Measurements from ENCODE around the gene PAM. TPM values are rescaled to one million over a fixed set of nuclear protein-coding genes. Genes with fewer than 3 reads are reported as not detected.

Gene PAM
- total RNA-seq, 1 experiment from 2014 or later = 190 TPM

- no TSS peak for BruUV-seq (replicated peaks)
- no peaks in the 10 kb centered on the region for H3K36me3 ChIP-seq (ENCODE audit: insufficient read depth, low read length, poor library complexity, severe bottlenecking)
- no peaks in the 10 kb centered on the region for H3K9me3 ChIP-seq (ENCODE audit: low read depth, low read length, poor library complexity, severe bottlenecking)
- H3K4me1 ChIP-seq (ENCODE audit: insufficient read depth, low read length, poor library complexity, severe bottlenecking) = peaks cover 35% of the 10 kb centered on the region
- intact Hi-C loops (cut with micrococcal nuclease; ENCODE audit: unreplicated experiment) = no loop called here
- no peak overlapping the region for H3K4me3 ChIP-seq (ENCODE audit: low read depth, low read length, poor library complexity, severe bottlenecking)
- no peaks in the 10 kb centered on the region for H3K27me3 ChIP-seq (replicated peaks; ENCODE audit: insufficient read depth, low read depth, low read length, poor library complexity)
- DNase-seq (ENCODE audit: low spot score) = peak; percentile 43
- CTCF ChIA-PET = interaction anchor here (0.6 kb wide), 1 partner anchor 12 kb away, joined by 3 read pairs; no protein-coding TSS in a partner anchor
- POLR2A ChIA-PET (ENCODE audit: low non-redundant PET) = no interaction called here
- no peak overlapping the region for H3K27ac ChIP-seq (ENCODE audit: low read depth, low read length, poor library complexity, severe bottlenecking)
- TF ChIP-seq EZH2 (IDR thresholded peaks at IDR 0.05; ENCODE audit: borderline replicate concordance, low read depth, low read length, poor library complexity, severe bottlenecking) (no peak), CTCF (conservative IDR thresholded peaks at IDR 0.05; ENCODE audit: low read depth, low read length) (peak; percentile 39)
These were observed 64.5 kb downstream of the PAM start for GRCh38 chr5:102819634-102820033.

GRCh38 chr5:102823441-102823874 is 68.4 kb downstream of the PAM start:
- H3K4me3 ChIP-seq (ENCODE audit: low read depth, low read length, poor library complexity, severe bottlenecking) = no peak overlapping the region
- intact Hi-C loops (cut with micrococcal nuclease; ENCODE audit: unreplicated experiment) = no loop called here
- H3K27ac ChIP-seq (ENCODE audit: low read depth, low read length, poor library complexity, severe bottlenecking) = peak overlapping the region; percentile 19
- BruUV-seq (replicated peaks) = no TSS peak
- H3K9me3 ChIP-seq (ENCODE audit: low read depth, low read length, poor library complexity, severe bottlenecking) = no peaks in the 10 kb centered on the region
- H3K36me3 ChIP-seq (ENCODE audit: insufficient read depth, low read length, poor library complexity, severe bottlenecking) = no peaks in the 10 kb centered on the region
- POLR2A ChIA-PET (ENCODE audit: low non-redundant PET) = no interaction called here
- CTCF ChIA-PET = no interaction called here
- TF ChIP-seq CTCF (conservative IDR thresholded peaks at IDR 0.05; ENCODE audit: low read depth, low read length) = no peak
- DNase-seq (ENCODE audit: low spot score) = peak; percentile 50
- no peaks in the 10 kb centered on the region for H3K27me3 ChIP-seq (replicated peaks; ENCODE audit: insufficient read depth, low read depth, low read length, poor library complexity)
- peaks cover 26% of the 10 kb centered on the region for H3K4me1 ChIP-seq (ENCODE audit: insufficient read depth, low read length, poor library complexity, severe bottlenecking)

- peak; percentile 33 for DNase-seq (ENCODE audit: low spot score)
- POLR2A ChIA-PET (ENCODE audit: low non-redundant PET) = no interaction called here
These were observed 71.5 kb downstream of the PAM start for GRCh38 chr5:102826629-102827028.

More at GRCh38 chr5:102826629-102827028, 71.5 kb downstream of the PAM start:
- Histone ChIP-seq H3K9me3 (ENCODE audit: low read depth, low read length, poor library complexity, severe bottlenecking) (no peaks in the 10 kb centered on the region), H3K27me3 (replicated peaks; ENCODE audit: insufficient read depth, low read depth, low read length, poor library complexity) (no peaks in the 10 kb centered on the region), H3K27ac (ENCODE audit: low read depth, low read length, poor library complexity, severe bottlenecking) (no peak overlapping the region), H3K36me3 (ENCODE audit: insufficient read depth, low read length, poor library complexity, severe bottlenecking) (no peaks in the 10 kb centered on the region), H3K4me1 (ENCODE audit: insufficient read depth, low read length, poor library complexity, severe bottlenecking) (peaks cover 33% of the 10 kb centered on the region), H3K4me3 (ENCODE audit: low read depth, low read length, poor library complexity, severe bottlenecking) (no peak overlapping the region)
- intact Hi-C loops (cut with micrococcal nuclease; ENCODE audit: unreplicated experiment) = no loop called here
- CTCF ChIA-PET = no interaction called here
- TF ChIP-seq CTCF (conservative IDR thresholded peaks at IDR 0.05; ENCODE audit: low read depth, low read length) = no peak
- TF ChIP-seq EZH2 (IDR thresholded peaks at IDR 0.05; ENCODE audit: borderline replicate concordance, low read depth, low read length, poor library complexity, severe bottlenecking) = no peak
- BruUV-seq (replicated peaks) = no TSS peak

Data from A673 (cell line).